OCI-M2 (cell line): ENCODE results near the gene RETSAT.
"Not testable (repeated sequence)": the region's sequence is repeated elsewhere in the genome, so short reads cannot be mapped to it uniquely, and the experiment has no call there.

Experiments
- DNase-seq: peaks from one replicate; lab custom pipeline; 2025; ENCODE audit not compliant: unreplicated experiment; lab: John Stamatoyannopoulos, UW

The RETSAT gene

DNA sequence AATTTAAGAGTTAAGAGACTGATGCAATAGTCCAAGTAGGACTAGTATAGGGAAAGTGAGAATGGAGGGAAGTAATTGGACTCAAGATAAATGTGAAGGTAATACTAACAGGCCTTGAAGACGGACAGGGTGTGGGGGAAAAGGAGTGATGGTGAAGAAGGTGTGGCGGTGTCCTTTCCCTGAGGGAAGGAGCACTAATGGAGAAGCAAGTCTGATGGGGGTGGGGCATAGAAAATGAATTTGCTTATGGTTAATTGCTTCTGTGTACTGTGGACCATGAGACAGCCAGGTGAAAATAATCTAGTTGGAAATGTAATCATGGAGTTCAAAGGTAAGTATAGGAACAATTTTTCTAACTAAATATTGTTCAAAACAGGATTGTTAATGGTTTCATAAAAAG is 19.4 kb downstream of the RETSAT start:
- DNase-seq, result no peak

DNA sequence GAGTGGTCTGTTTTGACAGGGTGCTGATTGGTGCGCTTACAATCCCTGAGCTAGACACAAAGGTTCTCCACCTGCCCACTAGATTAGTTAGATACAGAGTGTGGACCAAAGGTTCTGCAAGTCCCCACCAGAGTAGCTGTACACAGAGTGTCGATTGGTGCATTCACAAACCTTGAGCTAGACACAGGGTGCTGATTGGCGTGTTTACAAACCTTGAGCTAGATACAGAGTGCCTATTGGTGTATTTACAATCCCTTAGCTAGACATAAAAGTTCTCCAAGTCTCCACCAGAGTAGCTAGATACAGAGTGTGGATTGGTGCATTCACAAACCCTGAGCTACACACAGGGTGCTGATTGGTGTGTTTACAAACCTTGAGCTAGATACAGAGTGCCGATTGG is 20.5 kb downstream of the RETSAT start:
- DNase-seq, result not testable (repeated sequence)

DNA sequence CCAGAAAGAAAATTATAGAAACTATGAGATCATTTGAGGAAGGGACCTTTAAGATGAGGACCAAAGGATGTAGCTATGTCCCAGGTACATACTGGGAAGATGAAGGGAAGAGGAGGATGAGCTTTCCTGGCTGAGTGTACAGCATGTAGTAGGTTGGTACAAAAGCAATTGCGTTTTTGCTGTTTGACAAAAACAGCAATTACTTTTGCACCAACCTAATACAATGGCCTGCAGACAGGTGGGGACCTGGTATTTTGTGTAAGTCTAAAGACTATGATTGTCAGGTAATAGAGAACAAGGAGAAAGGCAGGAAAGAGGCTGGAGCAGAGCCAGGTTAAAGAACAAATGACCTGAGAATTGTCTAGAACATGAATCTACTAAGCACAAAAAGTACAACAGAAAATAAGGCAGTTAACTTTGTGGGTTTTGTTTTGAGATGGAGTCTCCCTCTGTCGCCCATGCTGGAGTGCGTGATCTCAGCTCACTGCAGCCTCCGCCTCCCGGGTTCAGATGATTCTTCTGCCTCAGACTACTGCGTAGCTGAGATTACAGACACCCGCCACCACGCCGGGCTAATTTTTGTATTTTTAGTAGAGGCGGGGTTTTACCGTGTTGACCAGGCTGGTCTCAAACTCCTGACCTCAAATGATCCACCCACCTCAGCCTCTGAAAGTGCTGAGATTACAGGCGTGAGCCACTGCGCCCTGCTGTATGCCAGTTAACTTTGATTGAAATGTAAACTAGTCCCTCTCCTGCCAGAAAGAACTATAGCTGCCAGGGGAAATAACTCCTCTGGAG is 23.3 kb downstream of the RETSAT start:
- no peak for DNase-seq

DNA sequence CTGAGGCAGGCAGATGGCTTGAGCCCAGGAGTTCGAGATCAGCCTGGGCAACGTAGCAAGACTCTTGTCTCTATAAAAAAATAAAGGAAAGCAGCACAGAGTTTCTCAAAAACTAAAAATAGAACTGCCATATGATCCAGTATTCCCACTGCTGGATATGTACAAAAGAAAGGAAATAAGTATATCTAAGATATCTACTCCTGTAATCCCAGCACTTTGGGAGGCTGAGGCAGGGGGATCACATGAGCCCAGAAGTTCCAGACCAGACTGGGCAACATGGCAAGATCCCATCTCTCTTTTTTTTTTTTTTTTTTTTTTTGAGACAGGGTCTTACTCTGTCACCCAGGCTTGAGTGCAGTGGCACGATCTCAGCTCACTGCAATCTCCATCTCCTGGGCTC is 24.6 kb downstream of the RETSAT start:
- DNase-seq, result not testable (repeated sequence)

GRCh38 chr2:85329181-85329651 is 25.1 kb downstream of the RETSAT start:
- no peak for DNase-seq

- DNase-seq, result peak; percentile 69
Observed at GRCh38 chr2:85327822-85328617, 26.3 kb downstream of the RETSAT start, which contains the start of gene TGOLN2. TSS of gene TGOLN2 (minus strand) at chr2:85327989. CDS start at chr2:85327962, 27 bp downstream.

- no peak for DNase-seq
Observed at GRCh38 chr2:85327160-85327821, 27.0 kb downstream of the RETSAT start.

DNA sequence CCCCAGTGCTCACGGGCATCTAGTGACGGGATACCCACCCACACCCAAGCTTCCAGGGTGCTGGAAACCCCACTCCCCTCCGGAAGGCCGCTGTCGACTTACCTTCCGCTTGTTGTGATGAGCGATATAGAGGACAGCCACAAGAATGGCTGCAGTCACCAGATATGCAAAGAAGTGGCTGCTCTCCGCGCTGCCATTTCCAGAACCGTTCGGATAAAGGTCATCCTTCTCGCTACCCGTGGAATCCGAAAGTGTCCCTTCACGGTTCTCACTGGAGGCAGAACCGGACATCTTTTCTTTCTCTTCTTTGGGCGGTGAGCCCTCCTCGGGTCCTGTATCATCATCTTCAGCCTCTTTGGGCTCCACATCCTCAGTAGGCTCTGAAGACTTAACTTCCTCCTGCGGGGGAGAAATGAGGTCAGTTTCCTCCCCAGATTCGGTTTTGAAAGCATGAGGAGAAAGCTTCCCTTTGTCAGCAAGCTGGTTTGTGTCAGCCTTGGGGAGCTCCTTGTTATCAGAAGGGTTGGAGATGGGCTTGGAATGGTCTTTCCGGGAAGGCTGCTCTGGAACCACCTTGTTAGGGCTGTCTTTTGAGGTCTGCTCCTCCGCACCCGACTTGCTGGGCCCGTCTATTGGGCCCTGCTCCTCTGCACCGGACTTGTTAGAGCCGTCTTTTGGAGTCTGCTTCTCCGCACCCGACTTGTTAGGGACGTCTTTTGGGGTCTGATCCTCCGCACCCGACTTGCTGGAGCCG is 27.7 kb downstream of the RETSAT start:
- DNase-seq, result no peak

DNA sequence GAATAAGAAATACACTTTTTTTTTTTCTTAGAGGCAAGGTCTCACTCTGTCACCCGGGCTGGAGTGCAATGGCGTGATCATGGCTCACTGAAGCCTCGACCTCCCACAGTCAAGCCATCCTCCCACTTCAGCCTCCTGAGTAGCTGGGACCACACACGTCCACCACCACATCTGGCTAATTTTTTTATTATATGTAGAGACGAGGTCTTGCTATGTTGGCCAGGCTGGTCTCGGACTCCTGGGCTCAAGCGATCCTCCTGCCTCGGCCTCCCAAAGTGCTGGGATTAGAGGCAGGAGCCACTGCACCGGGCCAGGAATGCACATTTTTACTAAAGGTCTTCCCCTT is 28.9 kb downstream of the RETSAT start:
- DNase-seq, result no peak

GRCh38 chr2:85324639-85325465 is 29.5 kb downstream of the RETSAT start:
- no peak for DNase-seq

- DNase-seq, result not testable (repeated sequence)
Observed at GRCh38 chr2:85323988-85324367, 30.4 kb downstream of the RETSAT start.

DNA sequence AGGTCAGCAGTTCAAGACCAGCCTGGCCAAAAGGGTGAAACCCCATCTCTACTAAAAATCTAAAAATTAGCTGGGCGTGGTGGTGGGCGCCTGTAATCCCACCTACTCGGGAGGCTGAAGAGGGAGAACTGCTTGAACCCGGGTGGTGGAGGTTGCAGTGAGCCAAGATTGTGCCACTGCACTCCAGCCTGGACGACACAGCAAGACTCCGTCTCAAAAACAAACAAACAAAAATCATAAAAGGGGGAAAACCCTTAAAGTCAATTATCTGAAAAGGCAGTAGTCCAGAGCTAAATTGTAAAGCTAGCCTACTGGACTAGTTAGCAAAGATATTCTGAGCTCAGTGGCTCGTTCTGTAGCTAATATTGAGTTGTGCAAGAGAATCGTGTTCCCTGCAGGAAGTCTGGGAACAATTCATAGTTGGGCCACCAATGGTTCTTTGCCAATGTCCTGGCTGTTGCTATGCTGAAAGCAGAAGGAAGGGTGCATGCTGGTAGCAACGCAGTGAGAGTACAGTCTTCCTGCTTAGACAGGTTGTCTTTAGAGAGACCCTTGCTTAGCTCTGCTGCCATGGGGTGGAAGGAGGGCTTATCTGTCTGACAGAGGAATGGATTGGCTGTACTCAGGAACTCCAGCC is 30.9 kb downstream of the RETSAT start:
- no peak for DNase-seq

DNA sequence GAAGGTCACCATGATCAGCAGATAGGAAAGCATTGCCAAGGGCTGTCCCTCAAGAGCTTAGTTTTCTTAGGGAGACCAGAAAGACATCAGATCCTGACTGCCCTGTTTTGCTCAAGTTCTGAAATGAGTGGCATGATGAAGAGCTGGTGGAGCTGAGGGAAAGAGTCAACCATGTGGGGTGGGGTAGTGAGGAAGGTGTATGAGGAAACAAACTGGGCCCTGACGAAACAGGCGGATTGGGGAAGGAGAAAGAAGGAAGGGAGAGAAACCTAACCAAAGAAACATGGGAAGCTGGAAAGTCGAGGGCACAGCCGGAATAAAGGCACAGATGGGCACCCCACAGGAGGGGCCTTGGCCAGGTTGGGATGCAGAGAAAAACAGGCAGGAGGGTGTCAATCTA is 34.5 kb downstream of the RETSAT start:
- DNase-seq, result no peak

DNA sequence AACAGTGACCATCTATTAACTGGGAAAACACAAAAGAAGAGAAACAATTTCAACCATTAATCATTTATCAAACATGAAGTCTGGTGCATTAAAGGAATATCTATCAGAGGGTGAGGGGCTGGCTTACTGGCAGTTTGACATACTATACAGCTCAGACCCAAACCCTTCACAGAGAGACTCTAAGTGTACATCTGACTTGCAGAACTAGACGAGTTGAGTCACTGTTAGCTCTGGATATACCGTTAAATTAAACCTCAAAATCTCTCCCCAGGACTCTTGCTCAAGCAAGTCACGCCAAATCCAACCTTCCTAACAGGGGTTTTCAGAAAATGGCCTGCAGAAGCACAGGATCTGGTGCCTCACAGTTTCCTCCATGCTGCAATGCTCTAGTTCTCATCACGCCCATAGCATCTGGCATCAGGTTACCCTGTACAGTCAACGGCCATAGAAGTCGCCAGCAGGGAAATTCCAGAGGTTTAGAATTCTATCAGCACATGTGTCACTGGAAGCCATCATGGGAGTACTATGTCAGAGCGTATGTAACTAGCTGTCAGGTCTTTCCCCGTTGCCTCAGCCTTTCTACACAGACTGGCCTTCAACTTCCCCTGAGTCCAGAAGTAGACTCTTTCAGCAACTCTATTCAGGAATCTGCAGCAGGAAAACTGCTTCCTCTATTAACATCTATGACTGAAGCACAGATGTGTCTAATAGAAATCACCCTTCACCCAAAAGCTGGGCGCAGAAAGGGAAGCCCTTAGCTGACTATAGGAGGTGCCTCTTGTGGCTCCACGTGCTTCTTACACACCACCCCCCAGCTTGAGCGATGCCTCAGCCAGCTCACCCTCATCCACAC is 35.9 kb downstream of the RETSAT start:
- DNase-seq, result no peak

- not testable (repeated sequence) for DNase-seq
Observed at GRCh38 chr2:85315921-85316320, 38.4 kb downstream of the RETSAT start.

DNA sequence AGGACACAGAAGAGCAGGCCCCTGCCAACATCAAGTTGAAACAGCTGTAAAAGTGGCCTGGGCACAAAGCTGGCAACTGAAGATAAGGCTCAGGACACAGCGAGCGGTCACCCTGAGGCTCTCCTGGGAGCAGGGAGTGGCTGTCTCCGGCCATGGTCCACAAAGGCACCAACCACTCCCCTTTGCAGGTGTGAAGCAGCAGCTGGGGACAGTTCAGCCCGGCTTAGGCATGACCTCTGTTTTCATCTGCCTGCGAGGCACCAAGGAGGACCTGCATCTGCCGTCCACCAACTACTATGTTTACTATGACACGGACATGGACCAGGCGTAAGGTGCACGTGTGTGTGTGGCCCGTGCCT is 39.5 kb downstream of the RETSAT start:
- no peak for DNase-seq

- no peak for DNase-seq
Observed at GRCh38 chr2:85312404-85312803, 41.9 kb downstream of the RETSAT start.

GRCh38 chr2:85310330-85310729 is 44.0 kb downstream of the RETSAT start:
- no peak for DNase-seq
